ENCODE data around the gene RNF31. TPM values are rescaled to one million over a fixed set of nuclear protein-coding genes. Genes with fewer than 3 reads are reported as not detected.

Gene RNF31
- total RNA-seq, 2 experiments from 2014 or later, result 46.0 to 57.8 TPM

- intact Hi-C loops (cut with DNase I, micrococcal nuclease), result no loop called here
- H3K27me3 Mint-ChIP-seq, result no peaks in the 10 kb centered on the region
- ChIA-PET POLR2A (interaction anchor here (0.9 to 1.2 kb wide), 2 partner anchors 11 to 15 kb away, joined by 3 read pairs; partner anchors contain the start of gene PSME1), CTCF (interaction anchor here (1.7 to 1.9 kb wide), 2 partner anchors 14 to 40 kb away, joined by 4 to 6 read pairs; partner anchors contain the start of gene IRF9)
- H3K9me3 Mint-ChIP-seq, result no peaks in the 10 kb centered on the region
- Histone ChIP-seq H3K27me3 (ENCODE audit: control insufficient read depth in 1 of 2, insufficient read depth in 2 of 2, low read length in 2 of 2) (no peaks in the 10 kb centered on the region), H3K4me1 (ENCODE audit: insufficient read depth, low read length) (peaks cover 21% of the 10 kb centered on the region), H3K9me3 (ENCODE audit: control insufficient read depth in 1 of 2, insufficient read depth in 1 of 2, low read length in 2 of 2) (no peaks in the 10 kb centered on the region), H3K36me3 (ENCODE audit: insufficient read depth, low read length) (peaks cover 74% of the 10 kb centered on the region), H3K27ac (ENCODE audit: low read depth in 1 of 2, low read length in 2 of 2) (no peak overlapping the region), H3K4me3 (ENCODE audit: low read length) (no peak overlapping the region)
- H3K4me3 Mint-ChIP-seq, result no peak overlapping the region
- H3K36me3 Mint-ChIP-seq (ENCODE audit: low read depth), result peaks cover 87% of the 10 kb centered on the region
- no peak for TF ChIP-seq CTCF (IDR thresholded peaks at IDR 0.05)
- H3K4me1 Mint-ChIP-seq (ENCODE audit: low read depth), result peaks cover 19% of the 10 kb centered on the region
- no peak overlapping the region for H3K27ac Mint-ChIP-seq
- DNase-seq (no peak), ATAC-seq (ENCODE audit: poor library complexity) (no peak)
These were observed 26.1 kb upstream of the RNF31 start for GRCh38 chr14:24121210-24121609.

GRCh38 chr14:24122416-24122815 lies 24.9 kb upstream of the RNF31 start:
- peaks cover 10% of the 10 kb centered on the region for H3K4me1 Mint-ChIP-seq (ENCODE audit: low read depth)
- no peak for ATAC-seq (ENCODE audit: poor library complexity)
- H3K27ac ChIP-seq (ENCODE audit: low read depth in 1 of 2, low read length in 2 of 2), result no peak overlapping the region
- H3K4me3 Mint-ChIP-seq, result no peak overlapping the region
- no peak overlapping the region for H3K27ac Mint-ChIP-seq
- peaks cover 10% of the 10 kb centered on the region for H3K4me1 ChIP-seq (ENCODE audit: insufficient read depth, low read length)
- no peak overlapping the region for H3K4me3 ChIP-seq (ENCODE audit: low read length)
- peaks cover 66% of the 10 kb centered on the region for H3K36me3 ChIP-seq (ENCODE audit: insufficient read depth, low read length)
- intact Hi-C loops (cut with DNase I, micrococcal nuclease), result loop anchor here in 1 of 2 experiments (1.0 kb wide), 1 partner anchor 10 kb away; no protein-coding TSS in a partner anchor
- no peak for TF ChIP-seq CTCF (IDR thresholded peaks at IDR 0.05)
- H3K27me3 Mint-ChIP-seq, result no peaks in the 10 kb centered on the region
- POLR2A ChIA-PET, result interaction anchor here (0.9 to 6.2 kb wide), 3 partner anchors 7 to 14 kb away, joined by 3 to 33 read pairs (median 3); partner anchors contain the start of genes DCAF11, NRL and PSME1
- no peaks in the 10 kb centered on the region for H3K9me3 Mint-ChIP-seq
- no peaks in the 10 kb centered on the region for H3K9me3 ChIP-seq (ENCODE audit: control insufficient read depth in 1 of 2, insufficient read depth in 1 of 2, low read length in 2 of 2)
- CTCF ChIA-PET, result interaction anchor here (1.7 kb wide), 1 partner anchor 39 kb away, joined by 4 read pairs; the partner anchor contains the start of gene IRF9
- peaks cover 75% of the 10 kb centered on the region for H3K36me3 Mint-ChIP-seq (ENCODE audit: low read depth)
- no peak for DNase-seq
- no peaks in the 10 kb centered on the region for H3K27me3 ChIP-seq (ENCODE audit: control insufficient read depth in 1 of 2, insufficient read depth in 2 of 2, low read length in 2 of 2)

- intact Hi-C loops (cut with DNase I, micrococcal nuclease), result loop anchor here in 1 of 2 experiments (1.0 kb wide), 1 partner anchor 9 kb away; no protein-coding TSS in a partner anchor
- no peak overlapping the region for H3K27ac Mint-ChIP-seq
- peaks cover 7% of the 10 kb centered on the region for H3K4me1 ChIP-seq (ENCODE audit: insufficient read depth, low read length)
- no peak for TF ChIP-seq CTCF (IDR thresholded peaks at IDR 0.05)
- no peaks in the 10 kb centered on the region for H3K9me3 ChIP-seq (ENCODE audit: control insufficient read depth in 1 of 2, insufficient read depth in 1 of 2, low read length in 2 of 2)
- no peak overlapping the region for H3K27ac ChIP-seq (ENCODE audit: low read depth in 1 of 2, low read length in 2 of 2)
- no peaks in the 10 kb centered on the region for H3K9me3 Mint-ChIP-seq
- DNase-seq (no peak), ATAC-seq (ENCODE audit: poor library complexity) (no peak)
- ChIA-PET CTCF (no interaction called here), POLR2A (interaction anchor here (6.2 kb wide), 1 partner anchor 8 kb away, joined by 33 read pairs; the partner anchor contains the start of genes DCAF11 and NRL)
- peaks cover 61% of the 10 kb centered on the region for H3K36me3 ChIP-seq (ENCODE audit: insufficient read depth, low read length)
- no peaks in the 10 kb centered on the region for H3K27me3 Mint-ChIP-seq
- H3K4me1 Mint-ChIP-seq (ENCODE audit: low read depth), result peaks cover 10% of the 10 kb centered on the region
- H3K27me3 ChIP-seq (ENCODE audit: control insufficient read depth in 1 of 2, insufficient read depth in 2 of 2, low read length in 2 of 2), result no peaks in the 10 kb centered on the region
- H3K36me3 Mint-ChIP-seq (ENCODE audit: low read depth), result peaks cover 71% of the 10 kb centered on the region
- no peak overlapping the region for H3K4me3 ChIP-seq (ENCODE audit: low read length)
- H3K4me3 Mint-ChIP-seq, result no peak overlapping the region
These were observed 24.4 kb upstream of the RNF31 start for GRCh38 chr14:24122898-24123297.
